Hematopoietic multipotent progenitor cell treated with erythropoietin and hydrocortisone succinate and interleukin-3 and kit ligand, for 4 days (in vitro differentiated cells): ENCODE results near the gene CCDC6.
A peak's percentile ranks its signal among the peaks of the same experiment; 100 is the strongest.
"Not testable (repeated sequence)": the region's sequence is repeated elsewhere in the genome, so short reads cannot be mapped to it uniquely, and the experiment has no call there.

Experiments
- DNase-seq: peaks from one replicate; pipeline ENCODE4 v3.0.0-alpha.2; 2015

The CCDC6 gene

DNA sequence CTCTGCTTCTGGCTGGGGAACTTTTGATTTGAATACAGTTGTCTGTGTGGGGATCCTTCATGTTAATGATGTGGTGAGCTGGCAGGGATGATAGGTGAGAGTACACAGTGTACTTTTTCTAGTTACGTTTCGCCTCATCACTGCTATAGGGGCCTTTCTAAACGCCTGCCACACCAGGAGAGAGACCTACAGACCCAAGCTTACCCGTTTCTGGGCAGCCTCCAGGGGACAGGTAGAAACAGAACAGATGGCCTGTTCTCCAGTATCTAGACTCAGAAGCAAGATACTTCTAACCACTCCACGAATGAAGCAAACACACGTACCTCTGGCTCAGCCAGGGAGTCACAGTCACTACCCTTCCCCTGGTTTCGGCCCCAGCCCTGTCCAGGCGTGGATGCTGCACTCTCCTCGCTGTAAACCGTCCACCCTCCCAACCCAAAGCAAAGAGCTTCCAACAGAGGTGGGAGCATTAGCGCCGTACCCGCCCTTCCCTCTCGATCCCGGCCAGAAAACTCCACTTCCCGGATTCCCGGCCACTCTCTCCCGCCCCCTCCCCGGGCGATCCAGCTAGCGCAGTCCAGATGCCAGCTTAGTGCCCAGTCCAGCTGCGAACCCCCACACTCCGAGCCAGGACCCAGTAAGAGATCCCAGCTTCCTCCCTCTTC, 1.2 kb downstream of the CCDC6 start:
- peak; percentile 46 for DNase-seq

DNA sequence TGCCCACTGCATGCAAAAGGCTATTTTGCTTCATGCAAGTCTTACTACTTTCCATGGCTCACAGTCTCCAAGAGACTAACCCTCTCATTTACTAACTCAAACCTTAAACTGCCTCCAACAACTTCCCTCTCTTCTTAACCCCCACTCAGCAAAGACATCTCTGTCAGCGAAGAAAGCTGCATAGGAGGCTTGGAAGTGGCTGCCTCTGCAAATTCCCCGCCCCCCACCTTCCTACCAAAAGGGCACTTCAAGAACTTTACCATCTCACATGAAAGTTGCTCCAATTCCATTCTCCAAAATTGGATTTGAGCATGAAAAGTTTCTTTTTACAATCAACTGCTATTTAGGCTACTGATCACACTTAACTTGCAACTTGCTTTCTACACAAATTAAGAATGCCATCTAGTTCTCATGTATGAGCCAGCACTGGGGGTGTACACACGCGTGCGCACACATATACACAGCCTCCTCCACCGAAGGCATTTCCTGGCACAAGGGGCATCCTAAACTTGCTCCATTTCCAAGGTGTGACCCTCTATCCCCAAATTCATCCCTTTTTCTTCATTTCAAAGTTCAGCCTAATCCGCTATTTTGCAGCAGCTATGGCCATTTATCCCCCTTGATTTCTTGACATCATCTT, 1.8 kb downstream of the CCDC6 start:
- DNase-seq = peak; percentile 45

DNA sequence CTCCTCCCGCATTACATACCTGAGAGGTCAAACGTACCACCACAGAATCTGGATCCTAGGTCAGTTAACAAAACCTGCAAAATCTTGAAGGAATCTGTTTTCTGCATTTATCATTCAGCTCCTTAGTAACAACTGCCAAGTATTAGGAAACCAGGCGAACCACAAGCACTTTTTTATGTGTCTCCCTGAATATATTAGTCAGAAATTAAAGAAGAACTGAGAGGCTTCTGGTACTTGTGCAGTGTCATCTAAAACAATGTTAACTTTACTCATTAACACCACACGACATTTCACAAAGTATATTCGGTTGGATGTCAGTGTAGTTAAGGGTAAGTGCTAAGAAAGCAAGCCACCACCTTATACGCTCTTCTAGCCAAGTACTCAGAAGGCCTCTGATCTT, 2.5 kb downstream of the CCDC6 start:
- no peak for DNase-seq

DNA sequence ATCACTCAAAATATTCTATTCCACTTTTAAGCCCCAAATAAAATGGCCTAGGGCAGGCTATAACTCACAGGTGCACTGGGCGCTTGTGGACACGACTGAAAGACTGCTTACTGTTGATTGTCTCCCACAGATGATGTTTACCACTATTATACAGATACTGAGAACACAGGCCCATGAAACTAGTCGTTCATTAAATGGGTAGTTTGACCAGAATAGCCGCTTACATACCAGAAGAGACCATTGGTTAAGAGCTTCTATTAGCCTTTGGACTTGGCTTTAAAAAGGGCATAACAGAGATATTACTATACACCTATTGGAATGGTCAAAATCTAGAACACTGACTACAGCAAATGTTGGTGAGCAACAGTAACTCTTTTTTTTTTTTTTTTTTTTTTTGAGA, 4.3 kb downstream of the CCDC6 start:
- DNase-seq = no peak

DNA sequence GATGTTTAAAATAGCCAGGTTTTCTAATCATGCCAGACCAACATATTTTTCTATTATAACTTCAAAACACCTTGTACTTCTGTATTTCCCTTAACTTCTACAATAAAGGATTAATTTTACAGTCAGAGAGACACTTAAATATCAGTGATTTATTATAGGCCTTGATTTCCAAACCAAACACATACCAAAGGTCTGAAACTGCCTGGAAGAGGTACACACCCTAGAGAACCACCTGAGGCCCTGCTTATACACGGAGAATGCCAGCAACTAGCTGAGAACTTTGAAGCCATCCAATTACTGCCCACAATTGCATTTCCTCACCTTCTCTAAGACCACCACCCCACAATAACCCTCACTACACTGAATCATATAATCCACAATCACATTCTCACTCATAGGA, 4.9 kb downstream of the CCDC6 start:
- DNase-seq = no peak

DNA sequence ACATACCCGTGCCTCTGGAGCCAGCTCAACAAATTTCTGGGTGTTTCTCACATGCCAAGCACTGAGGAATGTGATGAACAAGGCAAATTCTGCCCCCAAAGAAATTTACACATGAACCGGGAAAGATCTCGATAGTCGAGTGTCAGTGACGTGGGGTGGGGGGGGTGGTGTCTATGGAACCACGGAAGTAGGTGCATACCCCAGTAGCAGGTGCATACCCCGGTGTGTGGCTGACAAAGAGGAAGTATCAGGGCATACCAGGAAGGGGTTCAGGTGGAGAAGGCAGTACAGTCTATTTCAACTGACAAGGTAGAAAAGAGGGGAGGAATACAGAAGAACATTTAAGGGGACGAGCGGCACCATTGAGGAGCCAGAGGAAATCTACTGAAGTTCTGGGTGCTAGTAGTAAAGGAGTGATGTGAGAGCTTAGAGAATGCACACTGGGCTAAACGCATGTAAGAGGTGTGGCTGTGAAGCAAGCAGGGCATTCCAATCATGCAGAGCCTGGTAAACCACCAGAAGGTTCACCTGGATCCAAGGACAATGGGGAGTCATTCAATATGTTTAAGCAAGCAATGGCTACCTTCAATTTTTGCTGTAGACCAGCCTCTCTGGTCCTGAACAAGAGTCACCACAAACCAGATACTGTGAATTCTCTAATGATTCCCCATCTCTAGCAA, 6.2 kb downstream of the CCDC6 start:
- no peak for DNase-seq

DNA sequence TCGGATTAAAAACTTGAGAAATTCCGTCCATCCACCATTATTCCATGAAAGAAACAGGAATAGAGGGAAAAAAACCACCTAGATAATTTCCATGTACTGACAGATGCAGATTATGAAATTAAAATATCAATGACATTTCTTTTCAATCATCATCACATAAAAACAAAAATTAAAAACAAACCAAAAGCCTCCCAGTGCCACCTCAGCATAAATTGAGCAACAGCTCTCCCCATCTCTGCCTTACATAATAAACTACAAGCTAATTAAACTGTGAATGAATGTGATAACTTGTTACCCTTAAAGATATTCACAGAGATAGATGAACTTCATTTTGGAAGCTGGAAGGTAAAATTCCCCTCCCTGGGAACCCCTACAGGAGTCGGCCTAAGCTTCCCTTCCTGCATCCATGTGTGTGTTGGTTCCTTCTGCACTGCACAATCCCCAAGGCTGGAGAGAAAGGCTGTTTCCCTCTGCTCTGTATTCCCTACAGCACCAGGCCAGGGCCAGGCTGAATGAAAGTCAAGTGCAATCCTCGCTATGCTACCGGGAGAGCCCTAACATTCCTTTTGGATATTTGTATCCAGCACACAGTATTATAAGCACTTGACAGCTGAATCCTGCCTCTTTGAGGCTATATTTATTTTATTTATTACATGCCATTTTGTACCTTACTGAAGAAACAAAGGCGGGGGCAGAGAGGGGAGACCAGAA, 8.1 kb downstream of the CCDC6 start:
- no peak for DNase-seq

DNA sequence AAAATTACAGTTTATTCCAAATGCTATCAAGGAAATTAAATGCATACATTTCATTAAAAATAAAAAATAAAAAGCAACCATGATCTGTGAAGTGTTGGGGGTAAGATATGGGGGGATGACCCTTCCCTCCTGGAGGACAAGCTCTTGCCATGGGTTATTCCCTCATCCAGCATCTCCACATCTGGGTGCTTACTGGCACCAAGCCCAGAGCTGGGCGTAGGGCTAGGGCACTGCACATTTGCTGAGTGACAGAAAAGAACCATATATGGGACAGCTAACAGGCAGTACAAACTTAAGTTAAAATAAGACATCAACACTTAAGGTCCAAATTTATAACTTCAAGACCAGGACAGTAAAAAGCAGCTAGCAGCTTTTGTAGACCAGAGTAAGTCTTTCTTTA, 10.2 kb downstream of the CCDC6 start:
- peak; percentile 55 for DNase-seq

DNA sequence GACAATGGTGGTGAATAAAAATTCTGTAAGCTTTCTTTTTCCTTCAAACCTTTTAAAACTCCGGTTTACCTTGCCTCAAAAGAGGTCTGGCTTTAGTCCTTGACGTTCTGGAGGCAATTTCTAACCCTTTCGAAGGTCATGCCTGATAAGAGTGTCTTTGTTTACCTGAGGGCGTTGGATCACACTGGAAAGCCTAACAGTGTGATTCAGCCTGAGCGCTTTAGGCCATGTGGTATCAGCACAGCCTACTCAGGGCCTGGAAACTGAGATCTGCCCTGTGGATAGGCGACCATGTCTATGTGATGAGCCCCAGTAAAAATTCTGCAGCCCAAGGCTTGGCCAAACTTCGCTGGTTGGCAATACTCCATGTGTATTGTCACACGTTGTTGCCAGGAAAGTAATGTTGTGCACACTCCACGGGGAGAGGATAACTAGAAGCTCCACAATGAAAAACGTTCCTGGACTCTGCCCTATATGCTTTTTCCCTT, 10.7 kb downstream of the CCDC6 start:
- no peak for DNase-seq

DNA sequence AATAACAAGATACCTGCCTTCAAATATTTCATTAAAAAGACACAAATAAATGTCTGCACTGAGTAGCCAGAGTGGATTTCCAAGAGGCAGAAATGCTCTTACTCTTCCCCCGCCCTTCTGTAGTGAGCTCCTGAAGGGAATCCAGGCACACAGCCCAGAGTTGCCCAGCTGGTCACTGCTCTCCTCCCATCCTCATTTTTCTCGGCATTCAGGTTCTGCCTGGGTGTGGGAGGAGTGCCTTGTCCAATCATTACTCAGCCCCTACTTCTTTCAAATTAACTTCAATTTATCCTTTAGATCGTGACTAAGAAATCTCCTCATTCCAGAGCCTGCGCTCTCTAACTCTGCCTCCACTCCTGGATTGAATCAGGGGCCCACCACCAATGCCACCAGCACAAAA, 12.2 kb downstream of the CCDC6 start:
- DNase-seq = no peak

DNA sequence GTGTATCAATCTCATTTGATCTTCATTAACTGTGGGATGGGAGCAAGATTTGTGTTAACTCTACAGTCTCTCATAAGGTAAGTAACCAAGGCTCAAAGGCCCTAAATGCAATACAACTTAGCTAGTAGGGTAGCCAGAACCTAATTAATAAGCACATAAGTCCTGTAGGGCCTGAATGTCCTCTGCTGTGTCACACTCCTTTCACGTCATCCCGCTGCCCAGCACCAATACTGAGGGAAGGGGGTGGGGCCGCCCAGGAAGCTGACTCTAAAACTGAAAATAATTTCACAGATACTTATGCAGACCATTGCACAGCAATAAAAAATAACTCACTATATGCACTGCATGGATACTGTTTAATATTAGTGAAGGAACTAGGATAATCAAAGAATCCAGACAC, 13.7 kb downstream of the CCDC6 start:
- no peak for DNase-seq

DNA sequence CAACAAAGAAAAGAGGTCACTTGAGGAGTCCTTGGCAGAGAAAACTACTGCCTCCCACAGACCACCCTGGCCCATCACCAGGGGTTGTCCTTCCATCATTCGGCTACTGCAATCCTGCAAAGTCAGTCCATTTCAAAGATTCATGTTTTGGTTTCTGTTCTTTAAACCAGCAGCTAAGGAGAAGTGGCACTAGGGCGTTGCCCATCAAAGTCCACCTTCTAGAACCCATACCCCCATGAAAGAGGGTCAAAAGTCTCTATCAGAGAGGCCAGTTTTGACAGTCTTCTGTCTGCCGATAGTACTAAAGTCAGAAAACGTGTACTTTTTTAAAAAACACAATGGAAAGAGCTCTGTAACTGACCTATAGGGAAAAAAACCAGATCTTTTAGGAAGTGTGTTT, 14.4 kb downstream of the CCDC6 start:
- DNase-seq = no peak

DNA sequence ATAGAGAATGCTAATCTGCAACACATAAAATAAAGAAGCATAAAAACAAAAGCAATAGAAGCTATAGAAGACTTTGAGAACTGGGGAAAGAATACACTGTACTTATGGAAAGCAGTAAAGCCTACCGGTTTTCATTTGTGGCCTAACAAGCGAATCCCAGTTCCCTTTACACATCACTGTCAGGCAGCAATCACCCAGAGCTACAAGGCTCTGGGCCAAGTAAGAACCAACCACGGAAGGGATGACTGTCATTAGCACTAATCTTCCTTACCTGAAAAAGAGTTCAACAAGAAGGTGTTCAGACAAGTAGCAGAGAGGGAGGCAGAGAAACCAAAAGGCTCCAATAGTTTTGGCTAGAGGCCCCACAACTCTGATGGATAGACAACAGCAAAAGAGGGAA, 15.0 kb downstream of the CCDC6 start:
- DNase-seq = no peak

DNA sequence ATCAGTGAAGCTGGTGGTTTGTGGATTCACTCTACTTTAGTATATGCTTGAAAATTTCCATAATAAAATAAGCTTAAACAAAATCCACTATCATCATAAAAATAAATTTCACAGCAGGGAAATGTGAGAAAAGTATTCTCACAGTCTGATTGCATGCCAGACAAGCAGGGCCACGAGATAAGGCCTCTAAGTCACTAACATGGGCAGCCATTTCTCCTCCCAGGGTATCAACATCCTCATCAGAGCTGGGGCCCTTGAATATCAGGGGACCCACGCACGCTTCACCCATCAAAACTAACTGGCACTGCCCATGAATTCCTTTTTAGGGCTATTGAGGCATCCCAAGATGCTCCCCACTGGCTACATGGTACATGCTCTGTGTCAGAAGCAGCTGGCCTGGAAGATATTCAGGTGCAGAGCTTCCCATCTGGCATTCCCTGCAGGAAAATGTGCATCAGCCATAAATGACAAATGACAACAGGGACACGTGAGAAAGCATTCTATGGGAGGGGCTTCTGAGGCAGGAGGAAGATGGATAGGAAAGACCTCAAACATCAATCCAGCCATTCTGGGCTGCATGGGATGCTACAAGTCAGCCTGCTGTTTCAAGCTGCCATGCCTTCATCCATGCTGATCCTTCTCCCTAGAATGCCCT, 17.4 kb downstream of the CCDC6 start:
- peak; percentile 54 for DNase-seq

DNA sequence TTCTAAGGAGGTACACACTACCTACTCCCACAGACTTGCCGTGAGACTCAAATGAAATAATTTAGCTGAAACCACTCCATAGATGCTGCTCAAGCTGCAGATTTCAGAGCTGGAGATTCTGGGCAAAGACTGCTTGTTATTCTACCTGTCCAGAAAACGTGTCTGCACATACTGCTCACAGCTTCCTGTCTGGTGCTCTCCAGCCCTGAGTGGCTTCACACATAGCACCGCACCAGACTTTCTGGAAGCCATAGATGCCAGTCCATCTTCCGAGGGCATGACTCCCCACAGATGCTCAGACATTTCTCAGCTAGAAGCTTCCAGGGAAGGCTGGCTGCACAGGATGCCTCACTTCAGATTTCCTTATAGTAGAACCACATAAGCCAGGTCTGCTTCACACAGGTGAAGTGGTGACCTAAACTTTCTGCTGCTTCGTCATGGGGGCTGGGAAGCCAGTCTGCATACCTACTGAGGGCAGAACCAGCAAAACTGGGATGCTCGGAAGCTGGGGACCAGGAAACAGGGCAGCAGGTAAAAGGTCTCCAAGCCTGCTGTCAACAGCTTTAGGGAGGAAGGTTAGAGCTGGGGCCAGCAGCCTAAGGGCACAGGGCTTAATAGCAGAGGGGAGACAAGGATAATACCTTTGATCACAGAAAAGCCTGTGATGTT, 18.2 kb downstream of the CCDC6 start:
- DNase-seq = no peak

DNA sequence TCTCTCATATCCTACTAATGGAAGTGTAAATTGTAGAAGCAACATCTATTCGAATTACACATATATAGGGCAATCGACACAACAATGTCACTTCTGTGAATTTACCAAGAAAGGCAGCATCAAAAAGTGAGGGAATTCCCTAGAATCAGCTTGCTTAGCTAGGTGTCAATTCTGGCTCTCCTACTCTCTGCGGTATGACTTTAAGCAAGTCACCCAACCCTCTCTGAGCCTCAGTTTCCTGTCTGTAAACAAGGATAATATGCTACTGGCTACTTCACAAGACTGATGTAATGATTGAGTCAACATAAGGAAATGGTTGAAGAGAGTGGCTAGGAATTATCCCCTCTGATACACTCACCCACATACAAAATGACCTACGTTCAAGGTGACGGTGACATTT, 19.4 kb downstream of the CCDC6 start:
- no peak for DNase-seq

DNA sequence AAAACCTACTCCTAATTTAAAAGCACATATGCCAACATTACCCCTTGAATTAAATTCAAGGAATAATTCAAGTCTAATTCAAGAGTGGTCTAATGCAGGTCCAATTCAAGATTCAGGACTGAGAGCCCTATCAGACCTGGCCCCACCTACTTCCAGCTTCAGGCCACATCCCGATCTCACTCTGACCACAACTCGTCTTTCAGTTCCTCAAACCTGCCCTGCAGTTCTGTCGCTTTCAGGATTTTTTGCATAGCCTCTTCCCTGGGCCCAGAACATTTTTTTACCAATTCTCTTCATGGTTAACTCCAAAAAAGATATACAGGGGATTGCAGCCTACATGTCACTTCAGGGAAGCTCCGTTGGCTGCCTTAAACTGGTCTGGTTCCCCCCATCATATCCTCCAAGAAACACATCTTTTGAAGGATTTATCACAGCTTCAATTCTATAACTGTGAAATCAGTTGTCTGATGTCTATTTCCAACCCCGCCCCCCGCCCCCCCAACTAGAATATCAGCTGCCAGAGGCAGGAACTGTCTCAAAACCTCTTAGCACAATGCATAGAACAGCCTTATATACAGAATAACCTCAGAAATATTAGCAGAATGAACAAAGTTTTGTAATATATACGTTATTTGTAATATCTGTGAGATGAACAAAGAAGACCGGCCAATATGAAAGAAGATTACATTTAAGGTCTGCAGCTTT, 20.8 kb downstream of the CCDC6 start:
- peak; percentile 89 for DNase-seq

DNA sequence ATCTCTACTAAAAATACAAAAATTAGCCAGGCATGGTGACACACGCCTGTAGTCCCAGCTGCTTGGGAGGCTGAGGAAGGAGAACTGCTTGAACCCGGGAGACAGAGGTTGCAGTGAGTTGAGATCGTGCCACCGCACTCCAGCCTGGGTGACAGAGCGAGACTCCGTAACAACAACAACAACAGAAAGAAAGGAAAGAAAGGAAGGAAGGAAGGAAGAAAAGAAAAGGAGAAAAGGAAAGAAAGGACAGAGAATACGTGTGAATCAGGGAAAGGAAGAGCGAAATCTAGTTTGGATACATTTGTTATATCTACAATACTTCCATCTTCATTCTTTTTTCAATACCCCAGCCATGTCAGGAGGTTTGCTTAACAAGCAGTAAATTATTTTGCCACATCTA, 21.5 kb downstream of the CCDC6 start:
- DNase-seq = not testable (repeated sequence)

DNA sequence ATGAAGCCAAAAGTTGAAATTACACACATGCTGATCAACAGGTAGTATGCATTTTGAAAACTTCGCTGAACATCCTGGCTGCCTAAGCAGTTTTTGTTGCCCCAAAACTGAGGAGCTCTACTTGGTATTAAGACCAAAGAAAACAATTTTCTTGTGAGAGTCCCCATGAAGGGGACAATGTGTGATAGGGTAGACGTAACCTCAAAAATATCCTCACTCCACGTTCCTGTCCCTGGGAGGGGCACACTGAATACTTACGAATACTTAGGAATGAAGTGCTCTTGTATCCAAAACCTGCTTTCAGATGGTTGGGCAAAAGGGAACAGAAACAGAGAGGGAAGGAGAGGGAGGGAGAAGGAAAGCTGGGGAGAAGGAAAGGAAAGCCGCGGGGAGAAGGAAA, 24.7 kb downstream of the CCDC6 start:
- DNase-seq = no peak

DNA sequence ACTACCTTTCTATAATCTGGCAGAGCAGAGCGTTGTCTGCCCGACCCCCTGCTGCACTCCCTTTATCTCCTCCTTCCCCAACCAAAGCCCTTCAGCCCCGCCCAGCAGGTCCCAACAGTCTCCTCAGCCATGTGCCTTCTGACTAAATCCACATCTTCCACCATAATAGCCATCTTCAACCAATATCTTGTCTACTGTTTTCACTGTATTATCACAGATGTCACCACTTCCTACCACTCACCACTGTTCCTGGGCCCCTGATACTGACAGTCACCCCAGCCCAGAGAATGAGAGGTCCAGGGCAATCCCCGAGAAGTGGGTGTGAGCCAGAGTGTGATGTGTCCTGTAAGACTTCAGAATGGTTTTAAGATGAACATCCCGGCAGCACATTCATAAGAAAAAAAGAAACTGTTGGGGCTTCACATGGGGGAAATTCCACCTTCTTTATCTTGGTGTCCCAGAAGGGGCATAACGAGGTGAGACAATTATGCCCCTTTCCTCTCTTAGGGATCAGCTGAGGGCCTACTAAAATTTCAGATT, 25.3 kb downstream of the CCDC6 start:
- DNase-seq = peak; percentile 92

DNA sequence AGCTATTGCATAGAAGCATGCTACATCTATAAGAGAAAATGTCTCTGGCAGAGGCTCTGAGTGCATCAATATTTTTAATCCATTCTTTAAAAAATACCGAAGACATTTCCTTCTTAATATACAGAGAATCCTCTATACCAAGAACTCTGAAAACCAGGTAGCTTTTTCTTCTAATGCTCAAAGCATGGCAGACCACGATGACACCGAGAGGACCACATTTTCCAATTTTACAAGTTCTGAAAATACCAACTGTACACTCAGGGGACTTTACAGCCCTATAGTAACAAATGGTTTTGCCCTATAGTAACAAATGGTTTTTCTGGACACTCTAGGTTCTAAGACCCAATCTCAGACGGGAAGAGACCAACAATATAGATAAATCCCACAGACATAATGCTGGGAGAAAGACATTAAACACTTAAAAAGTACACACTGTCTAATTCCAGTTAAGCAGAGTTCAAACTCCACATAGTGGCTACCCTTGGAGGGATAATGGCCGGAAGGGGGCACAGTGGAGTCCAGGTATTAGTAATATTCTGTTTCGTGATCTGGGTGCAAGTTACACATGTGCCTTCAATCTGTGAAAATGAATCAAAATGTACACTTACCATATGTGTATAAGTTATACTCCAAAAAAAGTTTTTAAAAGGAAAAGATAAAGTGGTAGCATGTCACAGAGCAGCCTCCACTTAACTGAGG, 26.2 kb downstream of the CCDC6 start:
- no peak for DNase-seq
